Vagina (tissue), 1 donor: ENCODE measurements around the gene KICS2. TPM values are rescaled to one million over a fixed set of nuclear protein-coding genes. Genes with fewer than 3 reads are reported as not detected.

Experiments
- small RNA-seq: library from RNA; depleted of rRNA; stranded (forward); fragments of <200 nt; gene quantifications from one replicate; pipeline ENCODE3, GENCODE V24; 2016
- total RNA-seq: library from RNA; depleted of rRNA; stranded (reverse); fragments of >200 nt; gene quantifications from one replicate; pipeline ENCODE4 v1.2.3, GENCODE V29; 2016

Gene KICS2
- total RNA-seq, 1 donor from 2014 or later, result 9.6 TPM

Small RNA genes lying within 50 kb of the gene (small RNA-seq; reads per million reads assigned to genes)
- not detected for gene RNU5A-7P
- gene RNU6-1009P, result not detected

Other genes starting within 250 kb of the KICS2 start
- 7.4 TPM for gene C12orf56, start 168.5 kb upstream of the KICS2 start, total RNA-seq
- 46.2 TPM for gene XPOT, start 182.1 kb upstream of the KICS2 start, total RNA-seq
- gene TBK1, start 229.8 kb upstream of the KICS2 start, total RNA-seq, result 29.0 TPM